Motor neuron (in vitro differentiated cells): ENCODE results near the gene ZDHHC22. TPM values are rescaled to one million over a fixed set of nuclear protein-coding genes. Genes with fewer than 3 reads are reported as not detected.

Experiments
- ATAC-seq, 8 experiments: fragments of 200-7000 bp; cut with Tn5 transposase; replicated peaks in 6 of 8; 2 replicates each; pipeline ENCODE4 v1.8.0; 2021; ENCODE audit warnings: mild to moderate bottlenecking in 8 of 8, moderate library complexity in 8 of 8
- H3K27ac ChIP-seq, 2 donors: fragments of 250-450 bp; sonication (Bioruptor Pico); 2 replicates each; pipeline ENCODE4 v1.9.0; 2021; ENCODE audit warnings: antibody characterized with exemption in 2 of 2, mild to moderate bottlenecking in 2 of 2, moderate library complexity in 1 of 2
- H3K4me1 ChIP-seq, 2 donors: fragments of 250-450 bp; sonication (Bioruptor Pico); replicated peaks in 1 of 2; 2 replicates each; pipeline ENCODE4 v1.6.1; 2021; ENCODE audit warnings: antibody characterized with exemption in 2 of 2, mild to moderate bottlenecking in 2 of 2, moderate library complexity in 1 of 2
- H3K4me3 ChIP-seq, 5 donors: fragments of 250-450 bp; sonication (Bioruptor Pico); 2 replicates each; pipeline ENCODE4 v1.9.0; 2021; ENCODE audit warnings: antibody characterized with exemption in 5 of 5, mild to moderate bottlenecking in 5 of 5, moderate library complexity in 4 of 5
- WGBS, 10 experiments: fragments of 450-650 bp; shearing (Covaris generic); methylation state at CpG; one replicate each; pipeline ENCODE4 v1.0.0; 2022; 5-methylcytosine and 5-hydroxymethylcytosine counted together
- in situ Hi-C, 9 experiments: fragments of 400-800 bp; cut with MboI; loops; one replicate each; pipeline ENCODE4 v1.15.0; 2021; ENCODE audit warnings: low sequenced_read_pairs in 9 of 9, low pct_unique_long_range_greater_than_20kb in 2 of 9; ENCODE audit not compliant: unreplicated experiment in 9 of 9
- total RNA-seq, 8 experiments: library from RNA; unstranded; fragments of 300-600 nt; gene quantifications; 2 replicates each; pipeline versions ENCODE4 v1.2.3 to v1.2.4, GENCODE V29; 2022

The ZDHHC22 gene
- total RNA-seq, 8 experiments from 2014 or later, result 0.13 to 23.7 (median 8.8) TPM

DNA sequence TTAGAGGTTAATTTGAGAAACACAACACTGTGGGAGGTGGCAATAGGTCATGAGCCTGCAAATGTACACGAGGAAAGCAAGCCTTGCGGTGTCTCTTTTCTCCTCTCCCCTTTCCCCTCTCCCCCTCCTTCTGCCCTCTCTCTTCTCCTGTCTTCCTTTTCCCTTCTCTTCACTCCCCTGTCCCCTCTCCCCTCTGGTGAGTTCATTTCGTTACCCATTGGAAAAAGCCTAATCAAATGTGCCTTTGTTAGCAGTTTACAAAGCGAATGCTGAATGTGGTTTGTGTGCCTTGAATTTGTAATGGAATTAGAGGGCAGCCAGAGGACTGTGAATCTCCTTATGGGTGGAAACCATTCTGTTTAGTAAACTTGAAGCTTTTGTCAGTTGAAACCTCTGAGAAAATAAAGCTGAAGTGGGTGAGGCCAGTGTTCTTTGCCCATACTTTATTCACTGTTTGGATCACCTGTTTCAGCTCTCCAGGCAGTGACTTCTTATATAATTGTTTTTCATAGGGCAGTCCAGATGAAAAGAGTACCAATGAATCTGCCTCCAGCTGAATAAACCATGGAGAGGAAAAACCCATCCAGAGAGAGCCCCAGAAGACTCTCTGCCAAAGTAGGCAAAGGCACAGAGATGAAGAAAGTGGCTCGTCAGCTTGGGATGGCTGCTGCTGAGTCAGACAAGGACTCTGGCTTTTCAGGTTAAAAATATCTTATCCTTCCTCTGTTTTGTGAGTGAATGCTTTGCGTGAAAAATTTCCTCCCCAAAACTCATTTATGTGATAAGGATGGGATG is 36.2 kb downstream of the ZDHHC22 start:
- peaks cover 23 to 24% of the 10 kb centered on the region in 2 donors for H3K4me1 ChIP-seq
- peak; percentile 24 to 89 (median 82) for ATAC-seq
- H3K4me3 ChIP-seq, result no peak overlapping the region
- peak overlapping the region in 1 of 2 donors; percentile 48 for H3K27ac ChIP-seq
- WGBS, 10 experiments, result 19 to 100% (median 67%) methylated on average over 1 to 5 of the region's 6 CpGs
- in situ Hi-C loops, result no loop called here

GRCh38 chr14:77104393-77104792 is 37.2 kb downstream of the ZDHHC22 start:
- H3K27ac ChIP-seq, result peak overlapping the region in 1 of 2 donors; percentile 54
- no peak overlapping the region for H3K4me3 ChIP-seq
- 63 to 100% (median 88%) methylated on average over 1 to 3 of the region's 3 CpGs; no CpG with 5 or more reads in 3 of the 10 experiments for WGBS, 10 experiments
- ATAC-seq, result peak in 1 of 8 experiments; percentile 6
- in situ Hi-C loops, result no loop called here
- H3K4me1 ChIP-seq, result peaks cover 28 to 30% of the 10 kb centered on the region in 2 donors

- H3K4me3 ChIP-seq, result no peak overlapping the region
- H3K27ac ChIP-seq, result no peak overlapping the region
- WGBS, 10 experiments, result 67 to 100% (median 92%) methylated on average over 1 to 6 of the region's 6 CpGs; no CpG with 5 or more reads in 2 of the 10 experiments
- ATAC-seq, result no peak
- in situ Hi-C loops, result no loop called here
- H3K4me1 ChIP-seq, result peaks cover 32 to 34% of the 10 kb centered on the region in 2 donors
These were observed 37.6 kb downstream of the ZDHHC22 start for GRCh38 chr14:77103951-77104350.

- Histone ChIP-seq H3K27ac (no peak overlapping the region), H3K4me1 (peaks cover 33 to 34% of the 10 kb centered on the region in 2 donors), H3K4me3 (no peak overlapping the region)
- in situ Hi-C loops, result no loop called here
- no peak for ATAC-seq
These were observed 38.1 kb downstream of the ZDHHC22 start for GRCh38 chr14:77103475-77103874.

- Histone ChIP-seq H3K27ac (no peak overlapping the region), H3K4me3 (no peak overlapping the region), H3K4me1 (peaks cover 33 to 34% of the 10 kb centered on the region in 2 donors)
- in situ Hi-C loops, result no loop called here
- WGBS, 10 experiments, result 50 to 100% (median 74%) methylated on average over 1 to 4 of the region's 4 CpGs
- no peak for ATAC-seq
These were observed 39.4 kb downstream of the ZDHHC22 start for GRCh38 chr14:77102154-77102553.

- in situ Hi-C loops, result no loop called here
- WGBS, 10 experiments, result 43 to 92% (median 72%) methylated on average over 2 to 3 of the region's 3 CpGs; no CpG with 5 or more reads in 2 of the 10 experiments
- Histone ChIP-seq H3K27ac (no peak overlapping the region), H3K4me1 (peaks cover 37 to 39% of the 10 kb centered on the region in 2 donors), H3K4me3 (no peak overlapping the region)
- ATAC-seq, result no peak
These were observed 40.6 kb downstream of the ZDHHC22 start for GRCh38 chr14:77100961-77101360.

DNA sequence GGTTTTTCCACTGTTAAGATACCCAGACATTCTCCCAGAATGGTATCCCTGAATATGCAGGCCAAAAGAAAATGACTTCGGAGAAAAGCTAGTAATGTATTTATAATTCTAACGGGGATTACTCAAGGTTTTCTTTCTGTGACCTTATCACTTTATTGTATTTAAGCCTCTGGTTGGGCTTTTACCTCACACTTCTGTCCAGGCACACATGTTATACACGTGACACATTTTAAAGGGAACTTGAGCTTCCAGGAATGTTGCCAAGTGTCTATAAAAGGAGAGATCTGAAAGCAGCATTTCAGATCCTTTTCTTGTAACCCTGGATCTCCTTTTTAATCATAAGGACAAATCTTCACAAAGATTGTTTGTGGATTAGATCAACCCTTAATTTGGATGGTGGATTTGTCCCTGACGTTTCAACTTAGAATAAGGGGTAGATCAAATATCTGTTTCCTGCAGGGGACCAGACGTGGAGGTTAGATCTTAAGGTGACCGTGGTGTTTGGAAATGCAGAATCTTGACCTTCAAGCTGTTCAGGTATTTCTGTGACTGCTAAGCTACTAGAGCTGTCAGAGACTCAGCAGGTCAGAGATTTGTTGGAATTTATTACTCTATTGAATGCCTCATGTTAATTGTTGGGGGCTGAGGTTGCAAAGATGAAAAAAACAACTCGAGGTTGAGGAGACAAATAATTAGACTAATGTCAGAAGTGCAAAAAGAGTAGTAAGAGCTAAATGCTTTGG is 42.0 kb downstream of the ZDHHC22 start:
- H3K4me3 ChIP-seq, result peak overlapping the region in 4 of 5 donors; percentile 58 to 79 (median 67)
- no peak overlapping the region for H3K27ac ChIP-seq
- H3K4me1 ChIP-seq, result peaks cover 26 to 29% of the 10 kb centered on the region in 2 donors
- ATAC-seq, result no peak
- in situ Hi-C loops, result no loop called here
- WGBS, 10 experiments, result 13 to 75% (median 23%) methylated on average over 1 to 7 of the region's 7 CpGs

- WGBS, 10 experiments, result 9 to 60% (median 19%) methylated on average over 1 to 7 of the region's 23 CpGs; no CpG with 5 or more reads in 2 of the 10 experiments
- ATAC-seq, result peak; percentile 9 to 31 (median 26)
- Histone ChIP-seq H3K4me3 (peak overlapping the region; percentile 58 to 82 (median 69)), H3K4me1 (peaks cover 18 to 24% of the 10 kb centered on the region in 2 donors), H3K27ac (peak overlapping the region; percentile 82)
- in situ Hi-C loops, result no loop called here
These were observed 42.9 kb downstream of the ZDHHC22 start for GRCh38 chr14:77098529-77099353.

DNA sequence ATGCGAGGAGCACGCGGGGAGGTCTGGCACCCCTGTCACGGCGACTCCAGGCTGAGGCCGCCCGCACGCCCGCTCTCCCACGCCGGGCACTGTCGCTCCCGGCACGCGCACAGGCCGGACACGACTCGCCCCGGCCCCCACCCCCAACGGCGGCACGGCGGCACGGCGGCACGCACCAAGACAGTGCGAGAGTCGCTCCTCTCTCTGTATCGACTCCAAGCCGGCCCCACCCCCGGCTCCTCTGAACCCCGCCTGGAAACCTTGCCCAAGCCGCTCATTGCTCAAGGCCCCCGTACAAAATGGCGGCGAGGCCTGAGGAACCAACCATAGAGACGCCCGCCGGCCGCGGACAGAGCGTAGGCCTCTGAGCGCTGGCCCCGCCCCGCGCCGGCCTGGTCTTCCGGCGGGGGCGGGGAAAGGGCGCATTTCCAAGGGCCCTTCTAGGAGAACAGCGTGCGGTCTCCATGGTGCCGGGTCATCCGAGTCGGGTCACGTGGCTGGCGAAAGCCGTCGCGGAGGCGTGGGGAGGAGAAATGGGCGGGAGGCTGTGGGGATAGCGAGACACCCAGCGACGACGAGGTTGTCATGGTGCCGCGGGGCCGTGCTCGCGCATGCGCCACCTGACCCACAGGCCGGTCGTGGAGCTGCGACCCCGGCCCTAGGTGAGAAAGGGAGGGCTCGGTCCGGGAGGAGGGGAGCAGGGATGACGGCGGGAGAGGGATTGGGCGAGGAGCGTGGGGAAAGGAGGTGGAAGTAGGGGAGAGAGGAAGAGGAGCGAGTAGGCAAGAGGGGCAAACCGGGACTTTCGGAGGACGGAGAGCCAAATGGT is 43.7 kb downstream of the ZDHHC22 start, which contains the start of gene CIPC:
Gene CIPC (plus strand): TSS at position 559 of the 829 bp plus-strand sequence. CDS start 7,451 bp downstream, outside the sequence.
- WGBS, 10 experiments, result 0 to 2% (median 0%) methylated on average over 1 to 21 of the region's 87 CpGs; no CpG with 5 or more reads in 6 of the 10 experiments
- peak; percentile 82 to 91 (median 88) for ATAC-seq
- H3K4me3 ChIP-seq, result peak within 1 kb of the TSS; percentile 58 to 82 (median 69)
- H3K4me1 ChIP-seq, result peaks cover 18 to 24% of the 10 kb centered on the region in 2 donors
- peak within 1 kb of the TSS; percentile 92 to 94 for H3K27ac ChIP-seq
- in situ Hi-C loops, result no loop called here

DNA sequence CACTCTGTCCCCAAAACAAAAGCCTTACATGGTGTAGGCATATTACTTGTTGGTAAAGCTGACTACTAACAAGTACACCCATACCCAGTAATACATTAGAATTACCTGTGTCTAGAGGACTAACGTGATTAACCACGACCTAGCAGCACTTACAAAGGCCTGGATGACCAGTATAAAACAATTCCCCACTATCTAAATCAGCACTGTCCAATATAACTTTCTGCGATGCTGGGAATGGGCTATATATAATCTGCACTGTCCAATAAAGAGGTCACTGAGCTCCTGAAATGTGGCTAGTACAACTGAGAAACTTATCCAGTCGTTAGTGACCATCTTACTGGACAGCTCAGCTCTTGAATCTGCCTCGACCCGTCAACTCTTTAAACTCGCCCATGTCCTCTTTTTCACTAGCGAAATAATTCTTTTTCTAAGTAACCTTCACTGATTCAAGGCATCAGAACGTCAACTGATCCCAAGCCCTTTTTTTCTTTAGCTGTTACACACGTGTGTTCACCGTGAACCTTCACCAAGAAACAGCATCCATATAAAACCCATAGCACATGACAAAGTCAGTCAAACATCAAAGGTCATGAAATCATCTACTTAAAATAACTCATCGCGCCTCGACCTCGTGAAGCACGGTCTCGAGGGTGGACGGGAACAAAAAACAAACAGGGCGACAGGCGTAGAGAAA is 44.4 kb downstream of the ZDHHC22 start:
- no peak for ATAC-seq
- Histone ChIP-seq H3K4me3 (peak overlapping the region; percentile 50 to 69 (median 53)), H3K4me1 (peaks cover 18 to 24% of the 10 kb centered on the region in 2 donors), H3K27ac (peak overlapping the region; percentile 92 to 94)
- in situ Hi-C loops, result no loop called here
- 0 to 8% (median 2%) methylated on average over 2 to 18 of the region's 20 CpGs for WGBS, 10 experiments

DNA sequence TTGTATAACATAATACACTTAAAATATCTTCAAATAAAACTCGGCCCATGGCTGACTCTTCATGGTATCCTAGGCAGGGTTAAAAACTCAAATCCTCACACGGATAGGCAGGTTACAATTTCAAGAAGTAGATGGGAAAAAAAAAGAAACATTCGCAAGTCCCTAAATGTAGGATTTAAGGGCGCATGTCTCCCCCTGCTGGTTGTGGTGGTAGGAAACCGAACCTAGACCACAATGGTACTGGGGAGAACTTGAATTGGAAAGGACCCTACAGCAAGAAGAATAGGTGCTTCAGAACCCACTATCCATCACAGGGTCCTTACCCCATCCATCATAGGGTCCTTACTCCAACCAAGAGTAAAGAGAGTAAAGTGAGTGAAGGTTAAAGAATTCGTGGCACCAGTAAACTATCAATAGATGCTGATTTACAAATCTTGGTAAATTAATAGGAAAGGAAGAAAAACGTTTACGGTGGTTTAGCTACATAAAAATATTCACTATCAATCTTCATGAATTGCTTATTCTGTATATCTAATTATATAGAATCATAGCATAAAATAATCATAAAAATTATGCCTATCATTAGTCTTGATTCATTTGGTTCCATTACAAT is 46.8 kb downstream of the ZDHHC22 start:
- in situ Hi-C loops, result no loop called here
- 0 to 53% (median 38%) methylated on average over 1 to 8 of the region's 8 CpGs for whole genome bisulfite sequencing, 10 experiments
- no peak overlapping the region for H3K27ac ChIP-seq
- H3K4me3 ChIP-seq, result no peak overlapping the region
- peaks cover 17 to 22% of the 10 kb centered on the region in 2 donors for H3K4me1 ChIP-seq
- no peak for ATAC-seq
